ENCODE results near the gene ERGIC2.

The ERGIC2 gene

DNA sequence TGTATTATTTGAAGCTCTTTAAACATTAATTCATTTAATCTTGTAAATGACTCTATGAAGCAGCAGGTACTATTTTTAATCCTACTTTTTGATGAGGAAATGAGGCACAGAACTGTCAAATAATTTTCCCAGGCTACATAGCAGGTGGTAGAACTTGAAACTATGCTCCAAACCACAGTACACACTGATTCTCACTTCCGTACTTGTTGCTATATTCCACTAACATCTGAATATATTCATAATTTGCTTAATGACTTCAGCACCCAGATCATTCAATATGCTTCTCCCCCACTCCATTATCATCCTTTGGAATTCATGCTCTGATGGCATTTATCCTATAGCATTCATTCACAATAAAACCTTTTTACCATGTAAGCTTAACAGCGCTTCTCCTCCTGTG, 4.9 kb downstream of the ERGIC2 start:
- FAIRE-seq (no peak), DNase-seq (ENCODE audit: low spot score) (no peak)

DNA sequence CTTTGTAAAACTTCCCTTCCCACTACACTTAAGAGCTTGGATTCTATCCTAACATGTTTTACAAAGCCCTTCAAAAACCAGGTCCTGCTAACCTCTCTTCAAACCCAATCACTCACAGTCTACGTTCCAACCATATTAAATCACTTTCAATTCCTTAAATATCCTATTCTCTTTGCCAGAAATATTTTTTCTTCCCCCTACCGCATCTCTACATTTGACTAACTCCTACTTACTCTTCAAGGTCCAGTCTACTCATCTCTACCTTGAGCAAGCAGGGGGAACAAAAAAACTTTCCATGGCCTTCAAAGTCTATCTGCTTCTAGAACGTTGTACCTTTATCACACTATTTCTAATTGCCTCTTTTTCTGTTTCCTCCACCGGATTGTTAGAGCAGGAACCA, 6.1 kb downstream of the ERGIC2 start:
- FAIRE-seq (no peak), DNase-seq (ENCODE audit: low spot score) (peak; percentile 1)

DNA sequence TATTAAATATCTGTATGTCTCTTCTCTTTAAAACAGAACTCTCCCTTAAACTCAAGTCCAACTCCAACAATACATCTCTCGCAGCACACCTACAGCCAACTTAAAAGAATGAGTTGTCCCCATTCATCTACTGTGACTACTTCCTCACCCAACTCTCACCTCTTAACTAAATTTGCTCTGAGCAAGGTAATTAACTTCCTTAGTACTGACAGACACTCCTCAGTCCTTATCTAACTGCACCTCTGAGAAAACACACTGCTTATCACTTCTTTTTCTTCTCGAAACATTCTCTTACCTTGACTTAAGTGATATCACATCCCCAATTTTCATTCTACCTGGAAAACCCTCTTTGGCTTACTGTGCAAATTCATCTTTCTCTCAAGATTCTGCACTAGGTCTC, 7.0 kb downstream of the ERGIC2 start:
- DNase-seq (ENCODE audit: low spot score) (no peak), FAIRE-seq (no peak)

DNA sequence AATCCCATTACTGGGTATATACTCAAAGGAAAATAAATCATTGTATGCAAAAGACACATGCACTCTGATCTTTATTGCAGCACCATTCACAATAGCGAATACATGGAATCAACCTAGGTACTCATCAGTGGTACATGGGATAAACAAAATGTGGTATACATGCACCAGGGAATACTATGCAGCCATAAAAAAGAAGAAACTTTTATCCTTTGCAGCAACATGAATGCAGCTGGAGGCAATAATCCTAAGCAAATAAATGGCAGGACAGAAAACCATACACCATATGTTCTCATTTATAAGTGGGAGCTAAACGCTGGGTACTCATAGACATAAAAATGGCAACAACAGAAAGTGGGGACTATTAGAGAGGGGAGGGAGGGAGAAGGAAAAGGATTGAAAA, 15.9 kb downstream of the ERGIC2 start:
- DNase-seq (ENCODE audit: low spot score) (no peak), FAIRE-seq (no peak)

DNA sequence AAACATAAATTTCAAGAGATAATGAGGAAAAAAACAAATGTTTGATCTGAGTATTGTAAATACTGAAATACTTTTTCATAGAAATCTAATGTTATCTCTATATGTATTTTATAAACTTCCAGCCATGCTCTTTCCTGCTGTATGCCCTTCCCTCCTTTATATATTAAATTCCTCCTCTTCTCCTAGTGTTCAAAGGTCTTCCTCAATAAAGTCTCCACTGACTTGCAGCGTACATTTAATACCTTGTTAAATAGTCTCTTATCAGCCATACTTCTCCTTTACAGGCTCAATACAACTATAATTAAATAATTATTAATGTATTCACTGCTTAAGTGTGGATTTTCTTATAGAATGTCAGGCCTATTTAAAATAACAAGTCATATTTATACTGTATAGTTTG, 26.0 kb downstream of the ERGIC2 start:
- FAIRE-seq, result no peak
- no peak for DNase-seq (ENCODE audit: low spot score)

DNA sequence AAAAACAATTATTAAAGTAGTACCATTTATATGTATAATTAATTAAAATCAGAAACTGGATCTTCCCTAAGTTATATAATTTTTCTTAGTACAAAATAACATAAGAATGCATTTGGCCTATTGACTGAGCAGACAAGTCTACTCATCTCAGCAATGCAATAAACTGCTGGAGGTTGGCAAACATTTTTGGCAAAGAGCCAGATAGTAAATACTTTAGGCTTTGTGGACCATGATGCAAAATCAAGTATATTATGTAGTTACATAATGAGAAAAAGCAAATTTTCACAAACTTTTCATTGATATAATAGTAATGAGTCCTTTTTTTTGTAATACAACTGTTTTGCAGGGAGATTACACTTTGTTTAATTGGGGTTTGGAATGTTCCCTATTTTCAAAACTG, 30.9 kb downstream of the ERGIC2 start:
- DNase-seq (ENCODE audit: low spot score) (no peak), FAIRE-seq (no peak)

DNA sequence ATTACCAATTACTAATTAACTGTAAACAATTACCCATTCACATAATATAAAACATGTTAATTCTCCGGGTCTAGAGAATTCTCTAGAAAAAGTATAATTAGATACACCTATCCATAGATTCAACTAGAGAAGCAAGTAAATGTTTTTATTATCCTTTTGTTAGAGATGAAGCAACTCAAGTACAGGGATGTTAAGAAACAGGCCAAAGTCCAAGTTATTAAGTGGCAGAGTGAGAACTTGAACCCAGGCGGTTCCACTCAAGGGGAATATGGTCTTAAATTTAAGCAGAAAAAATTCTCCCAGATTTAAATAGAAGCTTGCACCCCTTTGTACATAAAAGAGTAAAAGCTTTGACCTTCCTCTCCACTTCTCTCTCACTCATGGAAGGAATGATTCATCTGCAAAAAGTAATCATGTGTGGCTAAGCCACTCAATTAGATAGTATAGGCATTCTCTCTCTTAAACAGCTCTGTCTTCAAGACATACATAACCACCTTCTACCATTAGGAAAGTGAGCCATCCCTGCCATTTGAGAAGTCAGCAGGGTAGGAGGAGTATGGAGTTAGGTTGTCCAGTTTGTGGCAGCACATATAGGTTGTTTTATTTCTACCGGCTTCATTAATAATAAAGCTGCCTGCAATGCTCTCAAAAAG, 34.1 kb downstream of the ERGIC2 start:
- no peak for FAIRE-seq
- no peak for DNase-seq (ENCODE audit: low spot score)

DNA sequence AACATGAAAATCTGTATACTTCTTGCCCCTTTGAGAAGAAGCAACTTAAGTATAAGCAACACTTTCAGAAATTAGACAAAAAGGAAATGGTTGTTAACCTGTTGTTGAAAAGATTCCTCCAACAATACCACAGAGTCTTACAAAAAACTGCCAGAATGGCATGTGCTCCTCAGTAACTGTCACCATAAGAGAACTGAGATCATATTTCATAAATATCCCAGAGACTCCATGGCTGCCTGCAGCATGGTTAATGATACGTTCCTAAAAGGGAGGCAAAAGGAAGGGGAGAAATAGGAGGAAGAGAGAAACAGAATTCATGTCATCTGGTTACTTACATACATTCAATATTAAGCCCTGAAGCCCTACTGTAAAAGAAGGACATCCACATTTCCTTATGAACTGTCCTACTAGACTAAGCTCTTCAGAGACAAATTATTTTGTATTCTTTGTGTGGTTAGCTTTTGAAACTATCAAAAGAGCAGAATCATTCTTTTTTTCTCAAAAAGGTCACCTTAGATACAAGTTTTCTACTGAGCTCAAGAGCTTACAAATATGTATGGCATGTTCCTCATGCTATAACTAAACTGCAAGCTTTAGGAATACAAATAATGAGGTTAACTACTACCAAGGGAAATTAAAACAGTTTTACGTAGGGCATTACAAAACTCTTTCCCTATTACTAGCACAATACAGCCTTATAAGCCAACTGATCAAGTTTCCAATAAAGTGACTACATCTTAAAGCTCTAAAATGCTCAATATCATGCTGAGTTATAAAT, 37.8 kb downstream of the ERGIC2 start:
- FAIRE-seq (no peak), DNase-seq (ENCODE audit: low spot score) (no peak)

DNA sequence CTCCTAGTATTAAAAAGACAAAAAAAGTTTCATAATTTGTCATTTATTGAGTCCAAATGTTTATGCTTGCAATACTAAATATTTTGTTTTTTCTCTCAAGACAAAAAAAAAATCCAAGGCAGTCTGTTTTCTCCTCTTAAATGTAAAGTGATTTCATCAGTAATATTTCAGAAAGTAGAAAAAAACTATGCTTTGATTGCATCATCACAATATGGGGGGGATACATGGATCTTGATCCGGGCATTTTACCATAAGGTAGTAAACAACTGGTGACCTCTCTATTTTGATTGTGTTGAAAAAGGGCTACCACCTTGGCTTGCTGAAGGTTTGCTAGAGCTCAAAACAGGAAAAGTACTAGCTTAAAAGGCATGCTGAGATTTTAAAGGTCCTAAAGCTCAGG, 43.6 kb downstream of the ERGIC2 start:
- FAIRE-seq, result no peak
- no peak for DNase-seq (ENCODE audit: low spot score)

DNA sequence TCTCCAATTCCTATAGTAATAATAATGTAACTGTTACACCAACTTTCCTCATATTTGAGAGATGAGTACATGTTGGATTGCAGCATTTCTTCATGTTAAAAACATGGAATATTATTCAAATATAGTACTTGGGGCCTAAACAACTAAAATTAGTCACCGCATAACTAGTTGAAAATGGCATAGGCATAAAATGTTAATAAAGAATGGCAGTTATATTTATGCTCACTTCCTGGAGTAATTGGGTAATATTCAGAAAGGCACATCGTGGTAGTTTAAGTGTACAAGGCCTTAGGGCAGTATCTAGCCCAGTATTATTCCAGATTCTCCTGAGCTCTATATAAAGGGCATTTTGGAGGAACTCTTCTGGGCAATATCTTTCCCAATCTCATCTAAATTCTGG, 46.0 kb downstream of the ERGIC2 start:
- FAIRE-seq (no peak), DNase-seq (ENCODE audit: low spot score) (no peak)

DNA sequence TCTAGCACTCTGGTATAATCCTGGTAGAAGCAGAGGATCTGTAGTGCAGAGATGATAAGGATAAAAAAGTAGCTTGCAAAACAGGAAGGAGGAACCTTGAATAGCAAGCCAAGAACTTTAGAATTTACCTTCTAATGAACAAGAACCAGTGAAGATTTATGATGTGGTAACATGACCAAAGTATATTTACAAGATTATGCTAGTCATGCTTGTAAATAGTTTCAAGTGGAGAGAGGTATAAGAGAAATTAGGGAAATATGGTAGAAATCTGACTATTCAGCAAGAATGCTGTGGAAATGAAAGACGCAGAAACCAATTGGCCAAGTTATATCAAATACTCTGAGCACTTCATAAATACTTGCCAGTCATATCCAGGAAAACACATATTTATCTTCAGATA, 47.8 kb downstream of the ERGIC2 start:
- FAIRE-seq, result no peak
- DNase-seq (ENCODE audit: low spot score), result no peak

DNA sequence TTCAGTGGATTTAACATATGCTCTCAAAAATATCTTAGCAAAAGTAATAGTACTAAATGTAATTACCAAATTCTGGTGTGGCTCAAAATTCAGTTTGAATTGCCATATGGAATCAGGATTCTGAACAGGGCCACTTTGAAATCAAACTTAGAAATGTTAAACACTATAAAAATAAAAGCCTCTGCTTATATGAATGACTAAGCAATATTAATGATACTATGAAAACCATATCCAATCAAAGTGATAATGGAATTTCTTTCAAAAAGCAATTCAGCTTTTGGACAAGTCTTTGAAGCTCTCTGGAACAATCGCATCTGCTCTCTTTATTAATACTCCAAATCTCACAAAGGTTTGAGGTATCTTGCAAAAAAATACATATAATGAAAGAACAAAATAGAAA, 51.6 kb downstream of the ERGIC2 start:
- DNase-seq (ENCODE audit: low spot score) (no peak), FAIRE-seq (no peak)

DNA sequence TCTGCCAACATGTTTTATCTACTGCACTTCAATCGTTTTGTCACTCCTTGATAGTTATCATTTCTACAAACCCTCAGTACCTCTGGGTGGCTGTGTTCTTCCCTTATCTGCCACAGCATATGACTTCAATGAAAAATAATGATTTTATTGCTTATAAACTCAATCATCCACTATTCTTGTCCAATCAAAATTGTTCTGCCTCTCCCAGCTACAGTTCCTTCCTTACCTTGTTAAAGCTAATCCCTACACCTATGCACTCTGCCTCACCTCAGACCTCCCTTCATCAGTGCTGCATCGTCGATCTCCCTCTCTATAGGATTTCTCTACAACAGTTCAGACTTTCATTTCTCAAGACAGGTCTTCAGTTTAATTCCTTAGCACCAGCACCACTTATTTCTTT, 58.8 kb downstream of the ERGIC2 start:
- DNase-seq (ENCODE audit: low spot score) (no peak), FAIRE-seq (no peak)

DNA sequence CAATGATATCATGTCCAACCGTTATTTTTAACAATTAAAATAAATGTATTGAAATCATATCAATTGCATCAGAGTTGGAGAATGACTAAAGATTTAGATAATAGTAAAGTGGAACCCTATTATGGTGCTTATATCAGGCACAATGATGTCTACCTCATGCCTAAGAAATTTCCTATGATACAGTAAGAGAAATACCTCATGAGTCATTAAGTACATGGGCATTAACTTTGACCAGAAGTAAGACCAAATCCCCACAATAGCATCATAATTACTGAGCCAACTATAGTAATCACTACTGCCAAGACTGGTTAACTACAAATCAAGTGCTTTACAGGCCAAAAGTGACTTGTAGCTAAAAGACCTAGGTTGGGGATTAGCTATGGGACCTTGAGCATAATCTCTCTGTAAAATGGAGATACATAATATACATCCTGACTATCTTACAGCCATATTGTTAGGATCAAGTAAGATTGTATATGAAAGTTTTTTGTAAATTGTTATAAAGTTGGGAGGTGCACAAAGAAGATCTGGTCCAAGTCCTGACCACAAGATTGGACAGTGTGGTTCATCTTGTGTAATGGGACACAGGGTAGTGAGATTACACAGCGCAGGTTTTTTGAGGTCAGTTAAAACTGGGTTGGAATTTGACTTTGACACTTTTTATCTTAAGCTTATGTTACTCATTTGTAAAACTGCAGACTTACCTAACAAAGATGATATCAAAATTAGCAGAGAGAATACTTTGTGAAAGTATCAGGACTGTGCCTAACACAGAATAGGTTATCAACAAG, 60.5 kb downstream of the ERGIC2 start:
- peak; percentile 88 for FAIRE-seq
- peak; percentile 91 for DNase-seq (ENCODE audit: low spot score)

DNA sequence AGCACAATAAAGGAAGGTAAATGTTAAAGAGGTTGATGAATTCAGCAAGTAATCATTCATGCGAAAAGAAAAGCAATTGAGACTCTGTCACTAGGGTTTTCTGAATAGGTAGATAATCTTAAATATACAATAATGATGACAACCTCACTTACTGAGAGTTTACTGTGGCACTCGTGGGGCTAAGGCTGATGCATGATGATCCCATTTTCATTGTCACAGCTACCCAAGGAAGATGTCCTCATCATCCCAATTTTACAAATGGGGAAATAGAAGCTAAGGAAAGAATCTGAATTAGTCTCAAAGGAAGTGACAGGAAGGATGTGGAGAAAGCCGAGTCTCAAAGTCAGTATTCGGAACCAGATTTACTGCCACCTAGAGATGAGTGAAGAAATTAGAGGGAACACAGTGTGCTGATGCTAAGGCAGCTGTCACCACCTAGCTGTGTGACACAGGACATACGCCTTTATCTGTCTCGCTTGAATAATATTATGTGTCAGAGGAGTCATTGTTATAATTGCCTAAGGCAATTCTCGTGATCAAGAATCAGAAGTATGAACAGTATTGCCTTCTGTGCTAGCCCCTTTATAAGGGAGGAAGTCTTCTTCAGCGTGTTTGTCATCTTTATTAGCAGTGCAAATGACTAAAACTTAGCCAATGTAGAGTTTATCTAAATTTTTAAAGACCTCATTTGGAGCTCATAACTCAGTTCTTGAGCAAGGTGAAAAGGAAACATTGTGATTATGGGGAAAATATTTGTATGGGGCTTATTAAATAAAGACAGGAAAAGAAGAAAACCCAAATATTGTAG, 63.2 kb downstream of the ERGIC2 start:
- FAIRE-seq, result peak; percentile 65
- peak; percentile 66 for DNase-seq (ENCODE audit: low spot score)

DNA sequence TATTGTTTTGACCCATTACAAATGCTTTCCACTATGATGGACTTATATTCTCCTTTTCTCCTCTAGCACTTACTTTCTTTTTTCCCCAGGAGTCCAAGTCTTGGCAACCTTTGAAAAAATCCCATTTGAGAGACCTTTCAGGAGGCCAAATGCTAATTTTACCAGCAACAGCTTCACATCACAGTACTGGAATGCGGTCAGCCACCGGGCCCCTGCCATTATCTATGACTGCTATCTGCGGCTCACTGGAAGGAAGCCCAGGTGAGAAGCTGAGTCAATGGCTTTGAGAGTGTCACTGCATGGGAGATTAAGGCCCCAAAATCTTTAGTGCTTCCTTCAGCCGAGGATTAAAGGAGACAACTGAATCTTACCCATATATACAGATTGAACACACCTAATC, 64.2 kb downstream of the ERGIC2 start:
- DNase-seq (ENCODE audit: low spot score) (peak; percentile 46), FAIRE-seq (no peak)

DNA sequence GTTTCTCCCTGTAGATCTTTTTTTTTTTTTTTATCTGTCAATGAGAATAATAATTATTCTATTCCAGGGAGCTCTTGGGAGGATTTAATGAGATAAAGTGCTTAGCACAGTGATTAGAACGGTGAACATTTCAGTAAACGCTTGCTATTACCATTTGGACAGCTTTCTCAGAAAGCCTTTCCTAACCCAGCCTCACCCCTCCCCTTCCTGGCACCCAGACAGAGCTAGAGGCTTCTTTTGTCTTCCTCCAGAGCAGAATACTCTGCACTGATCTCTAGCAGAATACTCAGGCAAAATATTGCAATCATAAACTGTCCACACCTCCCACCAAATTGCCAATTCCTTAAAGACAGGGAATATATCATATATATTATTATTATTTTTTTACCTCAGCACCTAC, 66.6 kb downstream of the ERGIC2 start:
- FAIRE-seq, result no peak
- DNase-seq (ENCODE audit: low spot score), result no peak

DNA sequence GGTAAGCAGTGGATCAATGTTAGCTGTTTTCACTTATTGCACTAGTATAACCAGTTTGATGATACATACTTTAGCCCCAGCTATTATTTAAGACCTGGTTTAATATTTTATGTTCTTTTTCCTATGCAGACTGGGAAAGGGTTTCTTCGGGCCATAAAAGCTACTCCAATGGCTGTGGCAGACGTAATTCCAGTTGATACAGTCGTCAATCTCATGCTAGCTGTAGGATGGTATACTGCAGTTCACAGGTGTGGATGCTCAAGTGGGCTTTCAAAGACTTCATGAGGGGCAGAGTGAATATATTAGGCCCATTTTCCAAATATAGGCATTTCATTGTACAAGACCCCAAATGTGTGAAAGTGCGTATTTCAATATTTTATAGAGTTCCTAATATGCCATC, 70.1 kb downstream of the ERGIC2 start:
- DNase-seq (ENCODE audit: low spot score), result no peak
- FAIRE-seq, result no peak

DNA sequence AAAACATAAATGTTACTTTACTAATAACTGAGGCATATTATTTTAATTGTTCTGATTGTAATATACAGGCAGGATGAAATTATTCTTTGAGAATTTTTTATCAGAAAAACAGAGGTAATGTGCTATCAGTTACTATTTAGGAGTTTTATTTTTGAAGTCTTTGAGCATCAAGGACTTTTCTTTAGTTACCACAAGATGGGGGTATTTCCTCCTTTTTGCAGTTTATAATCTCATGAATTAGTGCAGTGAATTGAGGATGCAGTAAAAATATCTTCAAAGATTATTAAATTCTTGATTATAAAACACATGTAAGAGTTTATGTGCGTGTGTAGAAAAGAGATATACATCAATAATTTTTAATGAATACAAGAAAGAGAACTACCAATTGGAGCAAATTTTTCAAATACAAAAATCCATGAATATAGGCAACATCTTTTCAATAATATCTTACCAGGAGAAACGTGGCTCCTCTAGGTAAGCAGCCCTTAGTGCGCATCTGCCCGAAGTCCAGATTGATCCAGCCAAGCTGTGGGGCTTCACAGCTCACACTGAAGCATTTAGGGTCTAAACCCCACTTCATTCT, 71.6 kb downstream of the ERGIC2 start:
- DNase-seq (ENCODE audit: low spot score), result peak; percentile 8
- FAIRE-seq, result peak; percentile 67

DNA sequence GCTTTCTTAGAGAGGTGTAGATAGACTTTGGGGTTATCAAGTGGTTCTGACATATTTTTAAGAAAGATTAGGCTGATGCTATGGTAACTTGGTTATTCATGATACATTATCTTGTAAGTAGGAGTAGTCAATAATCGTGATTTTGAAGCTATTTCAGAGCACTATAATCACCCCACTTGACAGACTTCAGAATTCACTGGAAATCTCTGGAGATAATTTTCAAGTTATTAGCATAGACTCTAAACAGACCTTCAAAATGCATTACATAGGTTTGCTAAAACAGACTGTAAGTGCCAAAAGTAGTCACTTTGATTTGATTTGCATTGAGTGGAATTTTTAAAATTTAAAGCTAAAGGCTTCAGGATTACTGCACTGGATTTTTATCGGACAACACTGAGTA, 74.3 kb downstream of the ERGIC2 start:
- DNase-seq (ENCODE audit: low spot score) (no peak), FAIRE-seq (no peak)

DNA sequence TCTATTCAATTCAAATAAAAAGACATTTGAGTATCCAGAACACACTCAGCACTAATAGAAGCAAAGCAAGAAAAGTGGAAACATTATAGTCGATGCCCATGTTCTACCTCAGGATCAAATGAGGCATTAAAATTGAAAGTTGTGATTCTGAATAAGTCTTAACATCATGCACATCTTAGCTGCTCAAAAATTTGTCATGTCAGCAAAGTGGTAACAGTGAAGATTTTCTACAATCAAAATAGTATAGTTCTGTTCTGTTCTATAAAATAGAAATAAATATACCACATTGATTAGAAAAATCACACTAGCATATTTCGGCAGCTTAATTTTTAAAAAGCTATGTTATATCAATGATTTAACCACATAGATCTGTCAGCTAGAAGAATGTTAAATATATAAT, 74.7 kb downstream of the ERGIC2 start:
- DNase-seq (ENCODE audit: low spot score) (no peak), FAIRE-seq (no peak)

All from RCC 7860 (cell line).